Prostate gland (tissue), 2 donors: ENCODE data around the gene CCDC185.

Source experiments
- POLR2AphosphoS5 ChIP-seq: sonication (generic); formaldehyde crosslinking; IDR thresholded peaks from one replicate; pipeline ENCODE4 v1.6.1; 2017; ENCODE audit warnings: antibody characterized with exemption
- TF ChIP-seq, protein P1 (sequence below), 4 experiments: fragments of 200-600 bp in 2 of 4; fragments of 450-650 bp in 2 of 4; sonication (generic) in 2 of 4; IDR thresholded peaks; 1 replicate in 3 of 4; 2 replicates in 1 of 4; pipeline ENCODE4 v1.5.1; 2016 to 2019; ENCODE audit warnings: antibody characterized with exemption in 4 of 4, mild to moderate bottlenecking in 2 of 4, moderate library complexity in 2 of 4

GRCh38 chr1:223410036-223410435, 16.8 kb downstream of the CCDC185 start:
- TF ChIP-seq, protein P1, sequence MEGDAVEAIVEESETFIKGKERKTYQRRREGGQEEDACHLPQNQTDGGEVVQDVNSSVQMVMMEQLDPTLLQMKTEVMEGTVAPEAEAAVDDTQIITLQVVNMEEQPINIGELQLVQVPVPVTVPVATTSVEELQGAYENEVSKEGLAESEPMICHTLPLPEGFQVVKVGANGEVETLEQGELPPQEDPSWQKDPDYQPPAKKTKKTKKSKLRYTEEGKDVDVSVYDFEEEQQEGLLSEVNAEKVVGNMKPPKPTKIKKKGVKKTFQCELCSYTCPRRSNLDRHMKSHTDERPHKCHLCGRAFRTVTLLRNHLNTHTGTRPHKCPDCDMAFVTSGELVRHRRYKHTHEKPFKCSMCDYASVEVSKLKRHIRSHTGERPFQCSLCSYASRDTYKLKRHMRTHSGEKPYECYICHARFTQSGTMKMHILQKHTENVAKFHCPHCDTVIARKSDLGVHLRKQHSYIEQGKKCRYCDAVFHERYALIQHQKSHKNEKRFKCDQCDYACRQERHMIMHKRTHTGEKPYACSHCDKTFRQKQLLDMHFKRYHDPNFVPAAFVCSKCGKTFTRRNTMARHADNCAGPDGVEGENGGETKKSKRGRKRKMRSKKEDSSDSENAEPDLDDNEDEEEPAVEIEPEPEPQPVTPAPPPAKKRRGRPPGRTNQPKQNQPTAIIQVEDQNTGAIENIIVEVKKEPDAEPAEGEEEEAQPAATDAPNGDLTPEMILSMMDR (IDR thresholded peaks at IDR 0.05) = no peak
- no peak for TF ChIP-seq POLR2AphosphoS5
